Measurements from ENCODE around the gene CCDC121. TPM values are rescaled to one million over a fixed set of nuclear protein-coding genes. Genes with fewer than 3 reads are reported as not detected.
A peak's percentile ranks its signal among the peaks of the same experiment; 100 is the strongest.

CCDC121 gene
- total and polyA plus RNA-seq, 9 of the 15 experiments (the other 6 are each of a cell fraction or from before 2014, with no cell fraction given) = 2.2 to 4.7 (median 4.1) TPM

DNA sequence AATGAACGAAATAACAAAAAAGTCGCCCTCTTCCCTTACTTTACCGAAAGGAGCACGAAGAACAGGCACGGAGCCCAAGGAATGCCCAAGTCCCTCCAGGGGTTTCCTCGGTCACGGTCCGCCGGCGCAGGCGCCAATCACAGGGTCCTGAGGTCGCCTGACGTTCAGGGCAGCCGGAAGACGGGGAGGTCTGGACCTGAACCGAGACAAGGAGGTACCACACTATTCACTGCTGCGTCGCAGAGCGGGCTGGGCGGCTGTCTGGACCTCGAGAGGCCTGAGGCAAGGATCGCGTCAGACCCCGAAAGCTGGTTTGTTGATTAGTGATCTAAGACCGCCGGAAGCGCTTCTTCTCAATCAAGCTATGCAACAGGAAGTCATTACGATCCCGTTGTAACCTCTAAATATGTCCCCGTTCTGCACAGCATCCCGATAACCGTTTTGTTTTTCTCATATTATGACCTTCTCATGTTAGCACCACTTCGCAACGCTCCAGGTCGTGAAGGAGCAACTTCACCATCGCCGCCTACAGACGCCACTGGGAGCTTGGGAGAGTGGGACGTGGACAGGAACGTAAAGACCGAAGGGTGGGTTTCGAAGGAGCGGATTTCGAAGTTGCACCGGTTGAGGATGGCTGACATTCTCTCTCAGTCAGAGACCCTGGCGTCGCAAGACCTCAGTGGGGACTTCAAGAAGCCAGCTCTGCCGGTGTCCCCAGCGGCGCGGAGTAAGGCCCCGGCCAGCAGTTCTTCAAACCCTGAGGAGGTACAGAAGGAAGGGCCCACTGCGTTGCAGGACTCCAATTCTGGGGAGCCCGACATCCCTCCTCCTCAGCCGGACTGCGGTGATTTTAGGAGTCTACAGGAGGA is 34.7 kb upstream of the CCDC121 start, which contains the start of the genes SLC4A1AP and SUPT7L (continued):
- TF ChIP-seq ZFX (CRISPR knock-in tag; IDR thresholded peaks at IDR 0.05) = peak; percentile 54
- TF ChIP-seq ZNF589 (CRISPR knock-in tag; IDR thresholded peaks at IDR 0.05; ENCODE audit: low read depth) = no peak
- TF ChIP-seq NFATC3 (IDR thresholded peaks at IDR 0.05) = peak; percentile 98
- TF ChIP-seq, protein P1, sequence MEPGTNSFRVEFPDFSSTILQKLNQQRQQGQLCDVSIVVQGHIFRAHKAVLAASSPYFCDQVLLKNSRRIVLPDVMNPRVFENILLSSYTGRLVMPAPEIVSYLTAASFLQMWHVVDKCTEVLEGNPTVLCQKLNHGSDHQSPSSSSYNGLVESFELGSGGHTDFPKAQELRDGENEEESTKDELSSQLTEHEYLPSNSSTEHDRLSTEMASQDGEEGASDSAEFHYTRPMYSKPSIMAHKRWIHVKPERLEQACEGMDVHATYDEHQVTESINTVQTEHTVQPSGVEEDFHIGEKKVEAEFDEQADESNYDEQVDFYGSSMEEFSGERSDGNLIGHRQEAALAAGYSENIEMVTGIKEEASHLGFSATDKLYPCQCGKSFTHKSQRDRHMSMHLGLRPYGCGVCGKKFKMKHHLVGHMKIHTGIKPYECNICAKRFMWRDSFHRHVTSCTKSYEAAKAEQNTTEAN (CRISPR knock-in tag; IDR thresholded peaks at IDR 0.05) = no peak
- peak; percentile 76 for TF ChIP-seq DPF2 (IDR thresholded peaks at IDR 0.05)
- TF ChIP-seq, protein P2, sequence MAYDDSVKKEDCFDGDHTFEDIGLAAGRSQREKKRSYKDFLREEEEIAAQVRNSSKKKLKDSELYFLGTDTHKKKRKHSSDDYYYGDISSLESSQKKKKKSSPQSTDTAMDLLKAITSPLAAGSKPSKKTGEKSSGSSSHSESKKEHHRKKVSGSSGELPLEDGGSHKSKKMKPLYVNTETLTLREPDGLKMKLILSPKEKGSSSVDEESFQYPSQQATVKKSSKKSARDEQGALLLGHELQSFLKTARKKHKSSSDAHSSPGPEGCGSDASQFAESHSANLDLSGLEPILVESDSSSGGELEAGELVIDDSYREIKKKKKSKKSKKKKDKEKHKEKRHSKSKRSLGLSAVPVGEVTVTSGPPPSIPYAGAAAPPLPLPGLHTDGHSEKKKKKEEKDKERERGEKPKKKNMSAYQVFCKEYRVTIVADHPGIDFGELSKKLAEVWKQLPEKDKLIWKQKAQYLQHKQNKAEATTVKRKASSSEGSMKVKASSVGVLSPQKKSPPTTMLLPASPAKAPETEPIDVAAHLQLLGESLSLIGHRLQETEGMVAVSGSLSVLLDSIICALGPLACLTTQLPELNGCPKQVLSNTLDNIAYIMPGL (CRISPR knock-in tag; IDR thresholded peaks at IDR 0.05) = no peak
- TF ChIP-seq THAP7 (CRISPR knock-in tag; IDR thresholded peaks at IDR 0.05) = 0 out of 2 replicates have a peak, but pooled peaks have one; percentile 84
- peak; percentile 65; the same call in 1 of the 2 replicates for TF ChIP-seq LARP7 (IDR thresholded peaks at IDR 0.05)
- TF ChIP-seq SMAD3 (CRISPR knock-in tag; conservative IDR thresholded peaks at IDR 0.05) = 0 out of 2 replicates have a peak, but pooled peaks have one; percentile 30
- TF ChIP-seq, protein P3, sequence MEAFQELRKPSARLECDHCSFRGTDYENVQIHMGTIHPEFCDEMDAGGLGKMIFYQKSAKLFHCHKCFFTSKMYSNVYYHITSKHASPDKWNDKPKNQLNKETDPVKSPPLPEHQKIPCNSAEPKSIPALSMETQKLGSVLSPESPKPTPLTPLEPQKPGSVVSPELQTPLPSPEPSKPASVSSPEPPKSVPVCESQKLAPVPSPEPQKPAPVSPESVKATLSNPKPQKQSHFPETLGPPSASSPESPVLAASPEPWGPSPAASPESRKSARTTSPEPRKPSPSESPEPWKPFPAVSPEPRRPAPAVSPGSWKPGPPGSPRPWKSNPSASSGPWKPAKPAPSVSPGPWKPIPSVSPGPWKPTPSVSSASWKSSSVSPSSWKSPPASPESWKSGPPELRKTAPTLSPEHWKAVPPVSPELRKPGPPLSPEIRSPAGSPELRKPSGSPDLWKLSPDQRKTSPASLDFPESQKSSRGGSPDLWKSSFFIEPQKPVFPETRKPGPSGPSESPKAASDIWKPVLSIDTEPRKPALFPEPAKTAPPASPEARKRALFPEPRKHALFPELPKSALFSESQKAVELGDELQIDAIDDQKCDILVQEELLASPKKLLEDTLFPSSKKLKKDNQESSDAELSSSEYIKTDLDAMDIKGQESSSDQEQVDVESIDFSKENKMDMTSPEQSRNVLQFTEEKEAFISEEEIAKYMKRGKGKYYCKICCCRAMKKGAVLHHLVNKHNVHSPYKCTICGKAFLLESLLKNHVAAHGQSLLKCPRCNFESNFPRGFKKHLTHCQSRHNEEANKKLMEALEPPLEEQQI (IDR thresholded peaks at IDR 0.05) = peak; percentile 92
- TF ChIP-seq TARDBP (IDR thresholded peaks at IDR 0.05) = peak; percentile 86
- peak; percentile 99 for TF ChIP-seq PHF20 (IDR thresholded peaks at IDR 0.05; ENCODE audit: partially characterized antibody)
- TF ChIP-seq HINFP (tag; conservative IDR thresholded peaks at IDR 0.05; ENCODE audit: low read depth) = peak; percentile 87
- TF ChIP-seq KHSRP (IDR thresholded peaks at IDR 0.05) = peak; percentile 70; the same call in 1 of the 2 replicates
- peak; percentile 96 for TF ChIP-seq EP400 (IDR thresholded peaks at IDR 0.05)
- TF ChIP-seq SOX6 (IDR thresholded peaks at IDR 0.05) = peak; percentile 73; the same call in 1 of the 2 replicates
- TF ChIP-seq TEAD1 (CRISPR knock-in tag; IDR thresholded peaks at IDR 0.05) = peak; percentile 13 to 86; a peak in 2 of 4 replicates
- no peak for TF ChIP-seq NFXL1 (CRISPR knock-in tag; IDR thresholded peaks at IDR 0.05)
- no peak for TF ChIP-seq SMARCC2 (IDR thresholded peaks at IDR 0.05; ENCODE audit: low read depth)
- TF ChIP-seq NCOR1 (IDR thresholded peaks at IDR 0.05) = peak; percentile 51; the same call in 1 of the 2 replicates
- TF ChIP-seq, protein P4, sequence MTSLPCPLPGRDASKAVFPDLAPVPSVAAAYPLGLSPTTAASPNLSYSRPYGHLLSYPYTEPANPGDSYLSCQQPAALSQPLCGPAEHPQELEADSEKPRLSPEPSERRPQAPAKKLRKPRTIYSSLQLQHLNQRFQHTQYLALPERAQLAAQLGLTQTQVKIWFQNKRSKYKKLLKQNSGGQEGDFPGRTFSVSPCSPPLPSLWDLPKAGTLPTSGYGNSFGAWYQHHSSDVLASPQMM (CRISPR knock-in tag; IDR thresholded peaks at IDR 0.05) = no peak

All from K562 (cell line).